Panc1 (cell line): ENCODE data around the gene MACROD2. TPM values are rescaled to one million over a fixed set of nuclear protein-coding genes. Genes with fewer than 3 reads are reported as not detected.

ENCODE experiments used
- ATAC-seq: fragments of 200-7000 bp; cut with Tn5 transposase; 2 replicates; pipeline ENCODE4 v1.9.1; 2020; ENCODE audit warnings: mild to moderate bottlenecking, moderate library complexity
- BruUV-seq: library from RNA; stranded (reverse); fragments of 400-500 nt; replicated peaks from 2 replicates; lab custom pipeline; 2021; lab: Mats Ljungman, UMichigan
- CTCF ChIA-PET: fragments of 300-600 bp; sonication (Branson Sonifier 250); formaldehyde crosslinking; loops from one replicate; lab custom pipeline; 2022; ENCODE audit warnings: antibody characterized with exemption; lab: Charles Lee
- POLR2A ChIA-PET: fragments of 300-600 bp; sonication (Branson Sonifier 250); formaldehyde crosslinking; loops from one replicate; lab custom pipeline; 2022; ENCODE audit warnings: antibody characterized with exemption; lab: Charles Lee
- DNase-seq: peaks from one replicate; pipeline ENCODE4 v3.0.0-alpha.2; 2010; ENCODE audit warnings: low read depth, low spot score
- H3K27ac ChIP-seq: 2 replicates; pipeline ENCODE4 v1.5.1; 2011; ENCODE audit warnings: mild to moderate bottlenecking, low read length, inconsistent platforms
- H3K27me3 ChIP-seq: fragments of 200-500 bp; sonication (Bioruptor generic); 2 replicates; pipeline ENCODE4 v1.6.0; 2014; ENCODE audit warnings: low read length, inconsistent platforms; ENCODE audit not compliant: control insufficient read depth, insufficient read depth
- H3K36me3 ChIP-seq: fragments of 200-500 bp; sonication (Bioruptor generic); 2 replicates; pipeline ENCODE4 v1.5.1; 2014; ENCODE audit warnings: inconsistent platforms, mild to moderate bottlenecking, low read length, moderate library complexity; ENCODE audit not compliant: control insufficient read depth, insufficient read depth
- H3K4me1 ChIP-seq: 2 replicates; pipeline ENCODE4 v1.5.1; 2011; ENCODE audit warnings: inconsistent platforms, mild to moderate bottlenecking, low read length, moderate library complexity; ENCODE audit not compliant: control insufficient read depth, insufficient read depth
- H3K4me3 ChIP-seq, 2 experiments: 2 replicates each; pipeline ENCODE4 v1.5.1; 2011 to 2012; ENCODE audit warnings: low read depth in 2 of 2, low read length in 2 of 2, mild to moderate bottlenecking in 2 of 2, inconsistent platforms in 1 of 2, moderate library complexity in 1 of 2
- H3K9me3 ChIP-seq: fragments of 200-500 bp; sonication (Bioruptor generic); 2 replicates; pipeline ENCODE4 v1.5.1; 2014; ENCODE audit warnings: low read depth, mild to moderate bottlenecking, inconsistent platforms, low read length, moderate library complexity; ENCODE audit not compliant: control insufficient read depth, insufficient read depth
- CTCF ChIP-seq: fragments of 450-650 bp; IDR thresholded peaks from 2 replicates; pipeline ENCODE4 v1.5.1; 2017; ENCODE audit warnings: mild to moderate bottlenecking
- POLR2AphosphoS5 ChIP-seq: IDR thresholded peaks from 2 replicates; pipeline ENCODE4 v1.6.1; 2012; ENCODE audit warnings: mild to moderate bottlenecking, low read depth, low read length, moderate library complexity
- REST ChIP-seq, 2 experiments: IDR thresholded peaks; 2 replicates each; pipeline ENCODE4 v1.6.1; 2011 to 2012; ENCODE audit warnings: low read depth in 2 of 2, control low read depth in 1 of 2, low read length in 1 of 2, mild to moderate bottlenecking in 1 of 2, moderate library complexity in 1 of 2; ENCODE audit not compliant: insufficient read depth in 1 of 2
- SIN3A ChIP-seq: IDR thresholded peaks from 2 replicates; pipeline ENCODE4 v1.6.1; 2012; ENCODE audit warnings: low read depth, mild to moderate bottlenecking, low read length, moderate library complexity, borderline replicate concordance; ENCODE audit not compliant: insufficient read depth
- TCF7L2 ChIP-seq: IDR thresholded peaks from 2 replicates; pipeline ENCODE4 v1.6.1; 2011; ENCODE audit warnings: mild to moderate bottlenecking, low read depth, low read length, inconsistent platforms
- in situ Hi-C: cut with HindIII; loops from 2 replicates; pipeline ENCODE4 v1.10.0; 2016; ENCODE audit warnings: low sequenced_read_pairs, low pct_unique_long_range_greater_than_20kb
- intact Hi-C: fragments of 100-400 bp; cut with micrococcal nuclease; formaldehyde crosslinking; loops from one replicate; pipeline ENCODE4 v1.10.0; 2022; ENCODE audit not compliant: unreplicated experiment
- total RNA-seq: library from RNA; stranded (reverse); gene quantifications from one replicate; pipeline ENCODE4 v1.2.1, GENCODE V29; 2021; ENCODE audit not compliant: unreplicated experiment

Gene MACROD2
- total RNA-seq, 1 experiment from 2014 or later = 1.2 TPM

- Histone ChIP-seq H3K27ac (no peak overlapping the region), H3K36me3 (no peaks in the 10 kb centered on the region), H3K27me3 (no peaks in the 10 kb centered on the region), H3K4me1 (no peaks in the 10 kb centered on the region), H3K9me3 (no peaks in the 10 kb centered on the region), H3K4me3 (no peak overlapping the region)
- ChIA-PET CTCF (no interaction called here), POLR2A (no interaction called here)
- ATAC-seq (no peak), DNase-seq (no peak)
- TF ChIP-seq SIN3A (no peak), REST (IDR thresholded peaks at IDR 0.05; ENCODE audit: insufficient read depth in 1 of 2, low read depth in 2 of 2, low read length in 1 of 2) (no peak), POLR2AphosphoS5 (no peak), CTCF (no peak), TCF7L2 (no peak)
- BruUV-seq = no TSS peak
- intact Hi-C loops (no loop called here), in situ Hi-C loops (no loop called here)
Measured at GRCh38 chr20:15498926-15499325, 1503.6 kb downstream of the MACROD2 start.

- no TSS peak for BruUV-seq
- no peak for ATAC-seq
- H3K9me3 ChIP-seq = no peaks in the 10 kb centered on the region
- CTCF ChIA-PET = no interaction called here
- H3K4me3 ChIP-seq = no peak overlapping the region
- no peaks in the 10 kb centered on the region for H3K27me3 ChIP-seq
- POLR2A ChIA-PET = no interaction called here
- in situ Hi-C loops = no loop called here
- no peaks in the 10 kb centered on the region for H3K36me3 ChIP-seq
- intact Hi-C loops = no loop called here
- no peaks in the 10 kb centered on the region for H3K4me1 ChIP-seq
- no peak for TF ChIP-seq SIN3A
- no peak overlapping the region for H3K27ac ChIP-seq
- DNase-seq = no peak
Measured at GRCh38 chr20:15506311-15506710, 1511.0 kb downstream of the MACROD2 start.

- TF ChIP-seq SIN3A (no peak), REST (IDR thresholded peaks at IDR 0.05; ENCODE audit: insufficient read depth in 1 of 2, low read depth in 2 of 2, low read length in 1 of 2) (no peak), CTCF (no peak), TCF7L2 (no peak)
- CTCF ChIA-PET = no interaction called here
- ATAC-seq = no peak
- no peak for DNase-seq
- H3K4me3 ChIP-seq = no peak overlapping the region
- no peaks in the 10 kb centered on the region for H3K9me3 ChIP-seq
- H3K27me3 ChIP-seq = no peaks in the 10 kb centered on the region
- POLR2A ChIA-PET = no interaction called here
- no peak overlapping the region for H3K27ac ChIP-seq
- BruUV-seq = no TSS peak
- intact Hi-C loops (no loop called here), in situ Hi-C loops (no loop called here)
- H3K4me1 ChIP-seq = no peaks in the 10 kb centered on the region
- no peaks in the 10 kb centered on the region for H3K36me3 ChIP-seq
Measured at GRCh38 chr20:15507151-15507550, 1511.8 kb downstream of the MACROD2 start.
